Measurements from ENCODE around the gene RAET1L. TPM values are rescaled to one million over a fixed set of nuclear protein-coding genes. Genes with fewer than 3 reads are reported as not detected.

Gene RAET1L
- total and polyA plus RNA-seq, 2 experiments from 2014 or later: not detected

- H3K27ac Mint-ChIP-seq: no peak overlapping the region
- Histone ChIP-seq H4K20me1 (replicated peaks; ENCODE audit: insufficient read depth) (no peaks in the 10 kb centered on the region), H3K4me1 (ENCODE audit: insufficient read depth) (peaks cover 10% of the 10 kb centered on the region), H3K4me2 (no peak overlapping the region), H3K4me3 (no peak overlapping the region), H3K36me3 (ENCODE audit: insufficient read depth) (no peaks in the 10 kb centered on the region), H3K9me2 (ENCODE audit: insufficient read depth) (no peaks in the 10 kb centered on the region), H3K27me3 (ENCODE audit: insufficient read depth) (peaks cover 67% of the 10 kb centered on the region), H3F3A (replicated peaks; ENCODE audit: low read depth) (no peaks in the 10 kb centered on the region), H3K27ac (ENCODE audit: low read depth) (no peak overlapping the region), H2AFZ (no peak overlapping the region), H3K79me2 (replicated peaks; ENCODE audit: insufficient read depth) (no peaks in the 10 kb centered on the region)
- H3K4me1 Mint-ChIP-seq: peaks cover 9% of the 10 kb centered on the region; the same call in 2 of the 3 replicates
- H3K27me3 Mint-ChIP-seq (ENCODE audit: insufficient read depth, low read depth, poor library complexity): peaks cover 35% of the 10 kb centered on the region
- H3K4me3 Mint-ChIP-seq: no peak overlapping the region
- DNase-seq (ENCODE audit: low spot score) (no peak), ATAC-seq (no peak)
- H3K9me3 Mint-ChIP-seq: no peaks in the 10 kb centered on the region
- no peaks in the 10 kb centered on the region for H3K36me3 Mint-ChIP-seq (ENCODE audit: low read depth)
- TF ChIP-seq POLR2AphosphoS5 (IDR thresholded peaks at IDR 0.05; ENCODE audit: low read depth) (no peak), ZNF331 (CRISPR knock-in tag; IDR thresholded peaks at IDR 0.05; ENCODE audit: low read depth) (no peak), CREB1 (CRISPR knock-in tag; IDR thresholded peaks at IDR 0.05; ENCODE audit: low read depth) (no peak), EZH2 (IDR thresholded peaks at IDR 0.05; ENCODE audit: low read depth, unreplicated experiment) (no peak), ZNF462 (CRISPR knock-in tag; IDR thresholded peaks at IDR 0.05) (no peak), EZH2phosphoT487 (IDR thresholded peaks at IDR 0.05; ENCODE audit: unreplicated experiment) (no peak), ETS1 (IDR thresholded peaks at IDR 0.05) (no peak), ZNF114 (CRISPR knock-in tag; IDR thresholded peaks at IDR 0.05) (no peak), REST (IDR thresholded peaks at IDR 0.05; ENCODE audit: unreplicated experiment) (no peak), JUNB (IDR thresholded peaks at IDR 0.05; ENCODE audit: unreplicated experiment) (no peak), NANOG (IDR thresholded peaks at IDR 0.05; ENCODE audit: borderline replicate concordance) (no peak), STAT1 (IDR thresholded peaks at IDR 0.05; ENCODE audit: unreplicated experiment) (no peak), CTCF (conservative IDR thresholded peaks at IDR 0.05; ENCODE audit: low read depth in 2 of 2) (no peak)
Observed at GRCh38 chr6:150028799-150029198, 3.5 kb upstream of the RAET1L start.

Data from GM23338 (cell line).